HUES64 (cell line): Measurements from ENCODE around the gene GRAP. TPM values are rescaled to one million over a fixed set of nuclear protein-coding genes. Genes with fewer than 3 reads are reported as not detected.
"Not testable (repeated sequence)": the region's sequence is repeated elsewhere in the genome, so short reads cannot be mapped to it uniquely, and the experiment has no call there.

Experiments used
- H3K27ac ChIP-seq: 2 replicates; pipeline ENCODE4 v1.7.0; 2013; ENCODE audit warnings: low read depth, low read length, inconsistent platforms
- H3K27me3 ChIP-seq: 2 replicates; pipeline ENCODE4 v1.6.1; 2013; ENCODE audit warnings: mild to moderate bottlenecking, low read length; ENCODE audit not compliant: insufficient read depth
- H3K36me3 ChIP-seq: 2 replicates; pipeline ENCODE4 v1.6.1; 2013; ENCODE audit warnings: mild to moderate bottlenecking, low read length; ENCODE audit not compliant: insufficient read depth
- H3K4me1 ChIP-seq: 2 replicates; pipeline ENCODE4 v1.6.1; 2013; ENCODE audit warnings: mild to moderate bottlenecking, low read length, moderate library complexity; ENCODE audit not compliant: insufficient read depth
- H3K4me3 ChIP-seq: 2 replicates; pipeline ENCODE4 v1.5.1; 2013; ENCODE audit warnings: mild to moderate bottlenecking, low read length, moderate library complexity
- H3K9ac ChIP-seq: 2 replicates; pipeline ENCODE4 v1.6.1; 2013; ENCODE audit warnings: mild to moderate bottlenecking, low read depth, low read length
- H3K9me3 ChIP-seq: 2 replicates; pipeline ENCODE4 v1.6.1; 2013; ENCODE audit warnings: low read depth, low read length; ENCODE audit not compliant: insufficient read depth
- WGBS: fragments of 150-250, 120-280 bp; methylation state at CpG from one replicate; pipeline ENCODE4 v1.1.7; 2013; ENCODE audit warnings: missing lambda C conversion rate; 5-methylcytosine and 5-hydroxymethylcytosine counted together
- polyA plus RNA-seq, 2 experiments: library from polyadenylated mRNA; stranded (reverse); fragments of 50-300 nt; gene quantifications; one replicate each; pipeline ENCODE4 v1.2.3, GENCODE V29; 2013

The GRAP gene
- polyA plus RNA-seq (2013, experiment 1 of 2) = 0.90 TPM
- polyA plus RNA-seq (2013, experiment 2 of 2) = 1.5 TPM

- not testable (repeated sequence) for H3K4me3 ChIP-seq, H3K36me3 ChIP-seq, H3K9me3 ChIP-seq, H3K9ac ChIP-seq, H3K27me3 ChIP-seq, H3K27ac ChIP-seq, H3K4me1 ChIP-seq
- WGBS = no CpG with 5 or more reads among the region's 12 CpGs
Measured at GRCh38 chr17:19046782-19047375, at the start of gene GRAP. Gene GRAP (minus strand): TSS chr17:19046957. CDS start chr17:19046926, 31 bp downstream.

- not testable (repeated sequence) for H3K27ac ChIP-seq, H3K4me1 ChIP-seq, H3K27me3 ChIP-seq, H3K9me3 ChIP-seq, H3K9ac ChIP-seq, H3K36me3 ChIP-seq, H3K4me3 ChIP-seq
- WGBS = 97% methylated on average over 6 of the region's 15 CpGs
Measured at GRCh38 chr17:19093684-19094438, 47.1 kb upstream of the GRAP start.

- not testable (repeated sequence) for H3K9me3 ChIP-seq, H3K4me1 ChIP-seq, H3K9ac ChIP-seq, H3K27me3 ChIP-seq, H3K27ac ChIP-seq, H3K36me3 ChIP-seq, H3K4me3 ChIP-seq
- 87% methylated on average over 10 of the region's 15 CpGs for WGBS
Measured at GRCh38 chr17:19092737-19093683, 46.3 kb upstream of the GRAP start.

GRCh38 chr17:19090058-19090772 is 43.5 kb upstream of the GRAP start:
- not testable (repeated sequence) for H3K9me3 ChIP-seq, H3K9ac ChIP-seq, H3K4me3 ChIP-seq, H3K27me3 ChIP-seq, H3K27ac ChIP-seq, H3K36me3 ChIP-seq, H3K4me1 ChIP-seq
- no CpG with 5 or more reads among the region's 13 CpGs for WGBS

- not testable (repeated sequence) for H3K4me1 ChIP-seq, H3K27me3 ChIP-seq, H3K4me3 ChIP-seq, H3K9me3 ChIP-seq, H3K9ac ChIP-seq, H3K36me3 ChIP-seq
- peak overlapping the region; percentile 73; the same call in 1 of the 2 replicates for H3K27ac ChIP-seq
- WGBS = 0% methylated on average over 2 of the region's 77 CpGs
Measured at GRCh38 chr17:19088804-19089685, 42.3 kb upstream of the GRAP start.

- not testable (repeated sequence) for H3K27me3 ChIP-seq, H3K36me3 ChIP-seq, H3K9ac ChIP-seq, H3K4me1 ChIP-seq, H3K9me3 ChIP-seq, H3K4me3 ChIP-seq, H3K27ac ChIP-seq
- no CpG with 5 or more reads among the region's 3 CpGs for WGBS
Measured at GRCh38 chr17:19077386-19077785, 30.6 kb upstream of the GRAP start.

- H3K9ac ChIP-seq = not testable (repeated sequence)
Measured at GRCh38 chr17:19076398-19077192, 29.8 kb upstream of the GRAP start.

GRCh38 chr17:19070318-19071168 is 23.8 kb upstream of the GRAP start:
- not testable (repeated sequence) for H3K36me3 ChIP-seq

More at GRCh38 chr17:19076398-19077192, 29.8 kb upstream of the GRAP start:
- H3K27ac ChIP-seq, H3K4me3 ChIP-seq, H3K9me3 ChIP-seq, H3K4me1 ChIP-seq, H3K27me3 ChIP-seq, H3K36me3 ChIP-seq: not testable (repeated sequence)
- 80% methylated on average over 4 of the region's 31 CpGs for WGBS

GRCh38 chr17:19064378-19064777 is 17.6 kb upstream of the GRAP start:
- not testable (repeated sequence) for H3K36me3 ChIP-seq, H3K27ac ChIP-seq, H3K9me3 ChIP-seq, H3K27me3 ChIP-seq, H3K9ac ChIP-seq, H3K4me3 ChIP-seq, H3K4me1 ChIP-seq
- no CpG with 5 or more reads among the region's 17 CpGs for WGBS

More at GRCh38 chr17:19070318-19071168, 23.8 kb upstream of the GRAP start:
- not testable (repeated sequence) for H3K9ac ChIP-seq, H3K27me3 ChIP-seq, H3K4me1 ChIP-seq, H3K9me3 ChIP-seq, H3K4me3 ChIP-seq, H3K27ac ChIP-seq
- no CpG with 5 or more reads among the region's 34 CpGs for WGBS
